HCT116 (cell line): ENCODE data around the gene SF3B6. TPM values are rescaled to one million over a fixed set of nuclear protein-coding genes. Genes with fewer than 3 reads are reported as not detected.

Experiments used
- ATAC-seq: fragments of 200-7000 bp; cut with Tn5 transposase; 2 replicates; pipeline ENCODE4 v1.9.1; 2020; ENCODE audit warnings: mild to moderate bottlenecking, moderate library complexity
- BruUV-seq: library from RNA; stranded (reverse); fragments of 400-500 nt; replicated peaks from 2 replicates; lab custom pipeline; 2021; lab: Mats Ljungman, UMichigan
- CTCF ChIA-PET: fragments of 300-600 bp; sonication (Branson Sonifier 250); formaldehyde crosslinking; loops from one replicate; lab custom pipeline; 2021; ENCODE audit warnings: antibody characterized with exemption; lab: Charles Lee
- POLR2A ChIA-PET: fragments of 300-600, 350-600 bp; sonication (Branson Sonifier 250); formaldehyde crosslinking; loops from one replicate; lab custom pipeline; 2021; ENCODE audit warnings: antibody characterized with exemption; lab: Charles Lee
- RAD21 ChIA-PET, 2 experiments: fragments of 300-600 bp; sonication (Branson Sonifier 250); formaldehyde crosslinking; loops; one replicate each; lab custom pipeline; 2023; ENCODE audit warnings: low total read pairs in 2 of 2; ENCODE audit not compliant: uncharacterized antibody in 2 of 2, unreplicated experiment in 2 of 2, low non-redundant PET in 1 of 2; lab: Charles Lee
- DNase-seq: peaks from one replicate; pipeline ENCODE4 v3.0.0-alpha.2; 2010; ENCODE audit warnings: low read depth, low spot score
- H2AFZ ChIP-seq: fragments of 200-600 bp; shearing (Covaris generic), sonication (generic); 2 replicates; pipeline ENCODE4 v1.6.1; 2017; ENCODE audit warnings: low read depth, mixed run types, mixed read lengths, antibody characterized with exemption, low read length; ENCODE audit not compliant: poor library complexity, severe bottlenecking
- H3K27ac ChIP-seq: 2 replicates; pipeline ENCODE4 v1.5.1; 2012; ENCODE audit warnings: low read depth, low read length
- H3K27me3 ChIP-seq: fragments of 200-600 bp; sonication (generic); 2 replicates; pipeline ENCODE4 v1.6.1; 2016; ENCODE audit warnings: mixed run types, low read length, mixed read lengths; ENCODE audit not compliant: insufficient read depth
- H3K36me3 ChIP-seq, 2 experiments: fragments of 200-500 bp in 1 of 2; fragments of 200-600 bp in 1 of 2; sonication (Bioruptor generic) in 1 of 2; sonication (generic) in 1 of 2; 2 replicates each; pipeline versions ENCODE4 v1.5.1 to v1.6.1; 2014 to 2016; ENCODE audit warnings: low read length in 2 of 2, inconsistent platforms in 1 of 2, mixed read lengths in 1 of 2, mixed run types in 1 of 2; ENCODE audit not compliant: insufficient read depth in 2 of 2, control insufficient read depth in 1 of 2
- H3K4me1 ChIP-seq, 2 experiments: fragments of 200-600 bp in 1 of 2; sonication (generic) in 1 of 2; 2 replicates each; pipeline versions ENCODE4 v1.5.1 to v1.6.1; 2012 to 2017; ENCODE audit warnings: low read length in 2 of 2, inconsistent platforms in 1 of 2, mild to moderate bottlenecking in 1 of 2, mixed read lengths in 1 of 2, mixed run types in 1 of 2, moderate library complexity in 1 of 2; ENCODE audit not compliant: insufficient read depth in 2 of 2, control insufficient read depth in 1 of 2
- H3K4me2 ChIP-seq: fragments of 200-600 bp; sonication (generic); 2 replicates; pipeline ENCODE4 v1.6.1; 2017; ENCODE audit warnings: mixed run types, low read length, mixed read lengths
- H3K4me3 ChIP-seq, 2 experiments: fragments of 200-600 bp in 1 of 2; sonication (generic) in 1 of 2; replicated peaks in 1 of 2; 2 replicates each; pipeline ENCODE4 v1.5.1; 2011 to 2016; ENCODE audit warnings: low read length in 2 of 2, control low read depth in 1 of 2, low read depth in 1 of 2, mild to moderate bottlenecking in 1 of 2, mixed read lengths in 1 of 2, mixed run types in 1 of 2
- H3K79me2 ChIP-seq: fragments of 200-600 bp; sonication (generic); 2 replicates; pipeline ENCODE4 v1.6.1; 2017; ENCODE audit warnings: mild to moderate bottlenecking, mixed run types, low read length, moderate library complexity, mixed read lengths; ENCODE audit not compliant: insufficient read depth
- H3K9ac ChIP-seq: fragments of 200-600 bp; sonication (generic); 2 replicates; pipeline ENCODE4 v1.6.1; 2016; ENCODE audit warnings: low read length, mixed read lengths
- H3K9me2 ChIP-seq: fragments of 200-600 bp; sonication (generic), shearing (Covaris generic); 2 replicates; pipeline ENCODE4 v1.6.1; 2017; ENCODE audit warnings: mixed run types, mild to moderate bottlenecking, moderate library complexity; ENCODE audit not compliant: insufficient read depth
- H3K9me3 ChIP-seq, 2 experiments: fragments of 200-500 bp in 1 of 2; fragments of 200-600 bp in 1 of 2; sonication (Bioruptor generic) in 1 of 2; sonication (generic) in 1 of 2; 2 replicates each; pipeline ENCODE4 v1.6.1; 2014 to 2017; ENCODE audit warnings: low read length in 2 of 2, mixed read lengths in 2 of 2, inconsistent platforms in 1 of 2, low read depth in 1 of 2, mild to moderate bottlenecking in 1 of 2, mixed run types in 1 of 2, moderate library complexity in 1 of 2; ENCODE audit not compliant: control insufficient read depth in 1 of 2, insufficient read depth in 1 of 2
- H4K20me1 ChIP-seq: fragments of 200-600 bp; sonication (generic), shearing (Covaris generic); 2 replicates; pipeline ENCODE4 v1.6.1; 2017; ENCODE audit warnings: mixed run types, mild to moderate bottlenecking, moderate library complexity; ENCODE audit not compliant: insufficient read depth
- ATF3 ChIP-seq: IDR thresholded peaks from 2 replicates; pipeline ENCODE4 v1.6.1; 2012
- CEBPB ChIP-seq: IDR thresholded peaks from 2 replicates; pipeline ENCODE4 v1.6.1; 2012; ENCODE audit warnings: low read depth
- ELF1 ChIP-seq: IDR thresholded peaks from 2 replicates; pipeline ENCODE4 v1.6.1; 2012; ENCODE audit warnings: low read depth, borderline replicate concordance
- EZH2 ChIP-seq: fragments of 200-600 bp; sonication (generic); IDR thresholded peaks from 2 replicates; pipeline ENCODE4 v1.6.1; 2017; ENCODE audit warnings: antibody characterized with exemption, mixed run types
- EZH2phosphoT487 ChIP-seq: fragments of 200-600 bp; IDR thresholded peaks from 2 replicates; pipeline ENCODE4 v1.6.1; 2018; ENCODE audit warnings: antibody characterized with exemption, borderline replicate concordance
- FOSL1 ChIP-seq: IDR thresholded peaks from 2 replicates; pipeline ENCODE4 v1.6.1; 2012; ENCODE audit warnings: low read depth
- JUND ChIP-seq: IDR thresholded peaks from 2 replicates; pipeline ENCODE4 v1.6.1; 2012
- POLR2A ChIP-seq: IDR thresholded peaks from 2 replicates; pipeline ENCODE4 v1.7.0; 2011; ENCODE audit warnings: borderline replicate concordance; ENCODE audit not compliant: insufficient read depth, insufficient read length; ENCODE audit errors: extremely low read depth
- POLR2AphosphoS5 ChIP-seq: IDR thresholded peaks from 2 replicates; pipeline ENCODE4 v1.6.1; 2011; ENCODE audit warnings: mild to moderate bottlenecking, low read depth, low read length, moderate library complexity
- RAD21 ChIP-seq: IDR thresholded peaks from 2 replicates; pipeline ENCODE4 v1.6.1; 2012; ENCODE audit warnings: low read depth, mild to moderate bottlenecking
- SIN3A ChIP-seq: IDR thresholded peaks from 2 replicates; pipeline ENCODE4 v1.6.1; 2012; ENCODE audit warnings: low read depth
- SRF ChIP-seq: IDR thresholded peaks from 2 replicates; pipeline ENCODE4 v1.6.1; 2012; ENCODE audit warnings: low read depth
- YY1 ChIP-seq: IDR thresholded peaks from 2 replicates; pipeline ENCODE4 v1.6.1; 2011; ENCODE audit warnings: low read length, low read depth, moderate library complexity, mild to moderate bottlenecking; ENCODE audit not compliant: insufficient replicate concordance; ENCODE audit errors: extremely low read depth
- ZBTB33 ChIP-seq: IDR thresholded peaks from 2 replicates; pipeline ENCODE4 v1.6.1; 2011; ENCODE audit warnings: mild to moderate bottlenecking, low read length, moderate library complexity; ENCODE audit not compliant: insufficient replicate concordance; ENCODE audit errors: extremely low read depth
- intact Hi-C: fragments of 100-400 bp; cut with micrococcal nuclease; formaldehyde crosslinking; loops from 2 replicates; pipeline ENCODE4 v1.10.0; 2022
- total RNA-seq: library from RNA; stranded (reverse); gene quantifications from one replicate; pipeline ENCODE4 v1.2.1, GENCODE V29; 2021; ENCODE audit not compliant: unreplicated experiment

Gene SF3B6
- total RNA-seq, 1 experiment from 2014 or later, result 129 TPM

- no TSS peak for BruUV-seq
- CTCF ChIA-PET, result no interaction called here
- ATAC-seq (no peak), DNase-seq (no peak)
- intact Hi-C loops, result no loop called here
- no peaks in the 10 kb centered on the region for H3K9me3 ChIP-seq
- POLR2A ChIA-PET, result no interaction called here
- no peak overlapping the region for H3K27ac ChIP-seq
- H3K36me3 ChIP-seq, result no peaks in the 10 kb centered on the region
- no peaks in the 10 kb centered on the region for H3K27me3 ChIP-seq
- no peaks in the 10 kb centered on the region for H3K79me2 ChIP-seq
- no peak overlapping the region for H3K4me3 ChIP-seq
- no peak overlapping the region for H3K9ac ChIP-seq
- TF ChIP-seq EZH2phosphoT487 (no peak), ATF3 (no peak), FOSL1 (no peak), POLR2A (no peak), POLR2AphosphoS5 (no peak), JUND (no peak), SIN3A (no peak), RAD21 (no peak), SRF (no peak), CEBPB (no peak), YY1 (no peak), ZBTB33 (no peak), ELF1 (no peak), EZH2 (no peak)
- no peak overlapping the region for H3K4me2 ChIP-seq
- RAD21 ChIA-PET, result no interaction called here
- H3K4me1 ChIP-seq, result peaks cover 4 to 10% of the 10 kb centered on the region in 2 experiments; a peak in 2 of 4 replicates
- H2AFZ ChIP-seq, result no peak overlapping the region
- no peaks in the 10 kb centered on the region for H4K20me1 ChIP-seq
- no peaks in the 10 kb centered on the region for H3K9me2 ChIP-seq
Observed at GRCh38 chr2:24088821-24089359, 12.8 kb upstream of the SF3B6 start.
